Measurements from ENCODE around the gene HS3ST6.

The HS3ST6 gene

DNA sequence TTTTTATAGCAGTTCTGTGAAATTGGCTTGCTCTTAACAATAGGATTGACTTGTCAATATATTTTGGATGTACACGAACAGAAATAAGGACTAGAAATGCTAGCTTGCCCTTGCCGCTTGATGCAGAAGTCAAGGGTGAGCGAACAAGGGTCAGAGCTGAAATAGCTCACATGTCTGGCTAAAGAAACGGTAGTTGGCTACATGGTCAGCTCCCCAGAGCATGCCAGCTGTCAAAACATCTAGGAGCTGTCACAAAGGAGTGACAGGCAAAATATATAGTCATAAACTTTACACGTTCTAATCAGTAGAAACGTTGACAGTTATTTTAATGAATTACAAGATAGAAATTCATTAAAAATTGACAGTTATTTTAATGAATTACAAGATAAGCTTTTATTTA is 43.4 kb downstream of the HS3ST6 start:
- DNase-seq, result no peak

DNA sequence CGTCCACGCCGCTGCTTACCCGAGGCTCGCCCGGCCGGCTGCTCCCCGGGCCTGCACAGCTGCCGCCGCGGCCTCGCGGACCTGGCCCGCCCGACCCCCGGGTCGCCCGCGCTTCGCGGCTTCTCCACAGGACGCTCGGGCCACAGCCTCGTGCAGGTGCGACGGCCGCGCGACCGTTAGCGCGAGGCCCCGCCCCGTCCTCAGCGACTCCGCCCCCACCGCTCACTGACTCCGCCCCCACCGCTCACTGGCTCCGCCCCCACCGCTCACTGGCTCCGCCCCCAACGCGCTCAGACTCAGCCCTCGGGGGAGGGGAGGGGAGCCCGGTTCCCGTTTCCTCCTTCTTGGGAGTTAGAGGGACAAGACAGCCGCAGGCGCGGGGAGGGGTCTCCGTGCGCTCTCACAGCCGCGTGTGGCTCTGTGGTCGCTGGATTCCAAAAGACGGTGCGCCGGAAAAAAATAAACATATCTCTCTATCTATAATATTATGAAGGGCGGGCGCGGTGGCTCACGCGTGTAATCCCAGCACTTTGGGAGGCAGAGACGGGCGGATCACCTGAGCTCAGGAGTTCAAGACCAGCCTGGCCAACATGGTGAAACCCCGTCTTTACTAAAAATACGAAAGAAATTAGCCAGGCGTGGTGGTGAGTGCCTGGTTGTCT is 46.1 kb downstream of the HS3ST6 start, which contains the start of gene MEIOB:
Gene MEIOB, minus strand, starts transcription at position 191 of the 662 bp plus-strand sequence. CDS start 3,989 bp downstream, outside the sequence.
- no peak for DNase-seq

DNA sequence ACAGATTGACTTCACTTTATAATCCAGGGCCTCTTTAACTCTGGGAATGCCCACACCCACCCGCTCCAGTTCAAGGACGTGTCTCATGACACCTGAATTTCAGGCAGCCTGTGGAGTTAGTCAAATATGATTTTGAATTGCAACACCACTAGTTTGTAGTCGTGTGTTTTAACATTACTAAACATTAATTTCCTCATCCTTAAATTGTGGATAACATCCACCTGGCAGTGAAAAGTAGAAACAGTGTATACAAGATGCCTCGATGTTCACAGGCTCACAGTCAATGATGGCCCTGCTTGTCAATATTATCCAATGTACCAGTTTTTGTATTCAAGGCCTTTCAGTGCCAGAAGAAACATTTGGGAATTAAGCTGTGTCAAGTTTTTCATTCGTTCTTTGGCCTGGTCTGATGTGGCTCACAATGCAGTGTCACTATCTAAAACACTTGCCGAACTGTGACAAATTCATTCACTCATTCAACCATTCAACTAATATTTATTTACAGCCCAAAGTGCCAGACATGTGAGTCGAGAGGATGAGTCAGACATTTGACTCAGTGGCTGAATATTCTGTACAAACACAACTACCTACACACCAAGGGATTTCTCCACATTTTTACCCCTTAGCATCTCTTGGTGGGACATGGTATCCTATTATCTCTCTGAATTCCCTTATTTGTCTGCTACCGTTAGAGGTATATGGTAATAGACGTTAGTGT is 47.7 kb downstream of the HS3ST6 start:
- DNase-seq, result peak; percentile 89

DNA sequence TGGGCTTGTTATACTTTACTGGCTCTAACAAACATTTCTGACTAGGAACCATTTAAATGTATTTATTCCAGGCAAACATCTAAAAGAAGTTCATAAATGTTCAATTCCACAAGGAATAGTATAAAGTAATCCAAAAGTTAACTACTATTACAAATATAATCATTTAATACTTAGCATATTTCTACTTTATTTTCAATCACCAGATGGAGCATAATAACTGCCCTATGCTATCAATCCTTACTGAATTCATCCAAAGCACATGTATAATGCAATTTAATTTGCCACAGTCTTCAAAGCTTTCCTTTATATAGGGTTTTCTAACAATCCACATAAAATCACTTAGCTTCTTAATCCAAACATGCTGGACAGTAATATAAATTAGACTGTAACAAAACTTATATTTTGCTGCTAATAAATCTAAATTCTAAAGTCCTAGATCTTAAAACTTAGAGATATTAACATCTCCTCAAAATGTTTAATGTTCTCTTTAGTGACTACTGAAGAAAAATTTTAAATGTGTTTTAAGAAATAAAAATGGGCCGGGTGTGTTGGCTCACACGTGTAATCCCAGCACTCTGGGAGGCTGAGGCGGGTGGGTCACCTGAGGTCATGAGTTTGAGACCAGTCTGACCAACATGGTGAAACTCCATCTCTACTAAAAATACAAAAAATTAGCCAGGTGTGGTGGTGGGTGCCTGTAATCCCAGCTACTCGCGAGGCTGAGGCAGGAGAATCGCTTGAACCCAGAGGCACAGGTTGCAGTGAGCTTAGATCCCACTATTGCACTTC is 52.1 kb downstream of the HS3ST6 start:
- DNase-seq, result no peak

DNA sequence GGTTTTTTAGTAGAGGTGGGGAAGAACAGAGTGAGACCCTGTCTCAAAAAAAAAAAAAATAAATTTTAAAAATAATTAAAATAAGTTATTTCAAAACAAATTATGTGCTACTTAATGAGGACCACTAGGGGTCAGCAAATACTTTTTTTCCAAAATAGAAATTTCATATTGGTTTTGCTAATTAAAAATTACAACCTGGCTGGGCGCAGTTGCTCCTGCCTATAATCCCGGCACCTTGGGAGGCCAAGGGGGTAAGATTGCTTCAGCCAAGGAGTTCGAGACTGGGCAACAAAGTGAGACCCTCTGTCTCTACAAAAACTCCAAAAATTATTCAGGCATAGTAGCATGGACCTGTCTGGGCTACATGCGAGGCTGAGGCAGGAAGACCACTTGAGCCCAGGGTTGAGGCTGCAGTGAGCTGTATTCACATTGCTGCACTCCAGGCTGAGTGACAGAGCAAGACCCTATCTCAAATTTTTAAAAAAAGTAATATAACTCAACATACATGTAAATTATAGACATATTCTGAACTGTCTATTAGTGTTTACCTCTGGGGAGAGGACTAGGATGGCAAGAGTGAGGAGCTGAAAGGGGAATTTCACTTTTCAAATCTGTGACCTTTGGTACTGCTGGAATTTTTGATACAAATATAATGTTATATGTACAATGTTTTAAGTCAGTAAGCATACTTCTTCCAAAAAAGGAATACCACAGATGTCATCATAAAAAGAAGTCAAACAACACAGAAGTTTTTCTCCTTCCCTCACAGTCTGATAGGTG is 54.3 kb downstream of the HS3ST6 start:
- peak; percentile 64 for DNase-seq

DNA sequence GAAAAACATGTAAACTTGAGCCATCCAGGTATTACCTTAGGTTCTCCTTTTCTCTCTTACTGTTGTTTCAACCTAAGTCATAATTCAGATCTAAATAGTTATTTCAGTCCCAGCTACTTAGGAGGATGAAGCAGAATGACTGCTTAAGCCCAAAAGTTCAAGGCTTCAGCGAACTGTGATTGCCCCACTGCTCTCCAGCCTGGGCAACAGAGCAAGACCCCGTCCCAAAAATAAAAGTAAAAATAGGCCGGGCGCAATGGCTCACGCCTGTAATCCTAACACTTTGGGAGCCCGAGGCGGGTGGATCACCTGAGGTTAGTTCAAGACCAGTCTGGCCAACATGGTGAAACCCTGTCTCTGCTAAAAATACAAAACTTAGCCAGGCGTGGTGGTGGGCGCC is 55.8 kb downstream of the HS3ST6 start:
- DNase-seq, result no peak

DNA sequence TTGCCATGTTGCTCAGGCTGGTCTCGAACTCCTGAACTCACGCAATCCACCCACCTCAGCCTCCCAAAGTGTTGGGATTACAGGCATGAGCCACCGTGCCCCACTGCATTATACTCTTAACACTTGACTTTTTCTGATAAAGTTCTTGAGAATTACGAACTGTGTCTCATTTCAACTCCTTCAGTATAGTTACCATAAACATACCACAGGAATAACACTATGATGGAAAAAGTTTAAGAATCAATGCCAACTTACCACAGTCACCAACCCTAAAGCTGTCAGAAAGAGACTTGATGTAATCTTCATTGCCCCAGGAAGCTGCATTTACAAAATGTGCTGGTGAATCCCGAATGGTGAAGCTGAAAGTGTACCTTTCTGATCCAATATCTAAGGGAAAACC is 56.5 kb downstream of the HS3ST6 start:
- no peak for DNase-seq
